Renal cortical epithelial cell (primary cell): ENCODE measurements around the gene ZBTB20. TPM values are rescaled to one million over a fixed set of nuclear protein-coding genes. Genes with fewer than 3 reads are reported as not detected.
"Not testable (repeated sequence)": the region's sequence is repeated elsewhere in the genome, so short reads cannot be mapped to it uniquely, and the experiment has no call there.

ENCODE experiments used
- DNase-seq: peaks from one replicate; pipeline ENCODE4 v3.0.0-alpha.2; 2011; ENCODE audit warnings: low read depth
- total RNA-seq: library from RNA; depleted of rRNA; stranded (reverse); fragments of >200 nt; gene quantifications from 2 replicates; pipeline ENCODE4 v1.2.3, GENCODE V29; 2014

The ZBTB20 gene
- total RNA-seq, 1 donor from 2014 or later: 64.1 TPM

GRCh38 chr3:114716916-114717315 lies 430.2 kb downstream of the ZBTB20 start:
- peak; percentile 56 for DNase-seq

- no peak for DNase-seq
Measured at GRCh38 chr3:114716126-114716525, 431.0 kb downstream of the ZBTB20 start.

DNA sequence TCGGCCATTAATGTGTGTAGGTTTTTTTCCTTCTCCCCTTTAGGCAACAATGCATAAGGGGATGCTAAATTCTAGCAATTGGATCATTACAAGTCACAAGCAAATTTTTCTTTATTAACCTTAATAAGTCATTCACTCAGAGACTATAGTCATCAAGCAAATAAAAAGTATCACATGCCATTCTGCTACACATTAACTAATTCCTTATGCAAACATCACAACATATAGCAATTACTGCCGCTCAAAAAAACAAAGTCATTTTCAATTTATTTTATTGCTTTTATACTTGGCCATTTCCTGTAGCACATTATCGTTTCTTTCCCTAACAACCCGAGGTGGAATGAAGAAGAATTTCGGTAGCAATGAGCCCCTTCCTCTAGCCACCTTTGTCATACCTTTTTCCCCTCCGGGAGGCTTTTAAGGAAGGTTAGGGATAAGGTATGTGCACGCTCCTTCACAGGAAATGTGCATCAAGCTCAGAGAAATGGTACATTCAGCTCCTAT lies 432.1 kb downstream of the ZBTB20 start:
- DNase-seq: peak; percentile 62

DNA sequence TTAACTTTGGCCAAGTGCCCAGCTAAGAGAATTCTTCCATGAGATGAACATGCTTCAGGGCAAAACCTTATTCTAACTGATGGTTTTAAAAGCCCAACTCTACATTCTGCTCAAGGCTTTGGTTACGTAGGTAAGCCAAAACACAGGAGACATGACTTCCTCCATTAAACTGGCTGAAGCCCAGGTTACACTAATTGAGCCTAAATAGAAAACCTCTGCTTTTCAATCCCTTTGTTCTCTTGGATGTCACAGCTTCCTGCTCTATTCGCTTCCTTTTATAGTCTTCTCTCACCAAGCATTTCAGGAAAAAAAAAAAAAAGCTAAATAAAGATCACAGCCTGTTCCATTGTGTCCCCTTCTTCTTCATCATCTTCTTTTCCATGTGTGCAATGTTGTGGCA lies 432.9 kb downstream of the ZBTB20 start:
- DNase-seq: no peak

DNA sequence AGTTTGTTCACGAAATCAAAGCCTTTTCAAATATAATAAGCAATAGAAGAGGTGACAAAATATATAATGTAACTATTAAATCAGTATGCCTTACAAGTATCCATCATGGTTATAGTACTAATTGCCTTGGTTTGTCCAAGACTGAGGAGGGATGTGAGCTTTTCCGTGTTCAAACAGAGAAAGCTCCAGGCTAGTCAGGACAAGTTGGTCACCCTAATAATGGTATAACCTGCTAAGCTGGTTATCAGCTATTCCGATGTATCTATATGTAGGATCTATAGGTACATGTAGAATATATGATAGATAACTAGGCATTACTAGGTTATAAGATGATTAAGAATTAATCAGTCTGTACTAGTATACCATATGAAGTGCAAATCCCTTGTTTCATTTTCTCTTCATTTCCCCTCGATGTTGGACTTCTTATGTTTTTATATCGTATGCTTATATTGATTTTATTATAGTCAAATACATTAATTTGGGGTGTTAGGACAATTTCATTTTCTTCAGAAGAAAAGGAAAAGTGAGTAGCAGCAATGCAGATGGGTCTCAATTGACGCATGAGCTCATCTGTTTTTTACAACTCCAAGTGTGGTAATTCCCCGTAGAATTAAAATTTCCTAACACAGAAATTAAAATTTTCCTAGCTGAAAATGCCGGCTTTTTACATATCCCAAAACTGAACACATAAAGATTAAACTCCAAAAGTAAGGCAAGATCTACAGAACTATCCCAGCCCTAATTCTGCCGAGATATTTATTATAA lies 434.2 kb downstream of the ZBTB20 start:
- no peak for DNase-seq

GRCh38 chr3:114711321-114711886 lies 435.7 kb downstream of the ZBTB20 start:
- DNase-seq: peak; percentile 84

GRCh38 chr3:114709102-114709501 lies 438.0 kb downstream of the ZBTB20 start:
- peak; percentile 91 for DNase-seq

GRCh38 chr3:114707252-114707860 lies 439.7 kb downstream of the ZBTB20 start:
- DNase-seq: no peak

GRCh38 chr3:114706591-114707232 lies 440.4 kb downstream of the ZBTB20 start:
- peak; percentile 81 for DNase-seq

- DNase-seq: no peak
Measured at GRCh38 chr3:114700637-114701234, 446.4 kb downstream of the ZBTB20 start.

DNA sequence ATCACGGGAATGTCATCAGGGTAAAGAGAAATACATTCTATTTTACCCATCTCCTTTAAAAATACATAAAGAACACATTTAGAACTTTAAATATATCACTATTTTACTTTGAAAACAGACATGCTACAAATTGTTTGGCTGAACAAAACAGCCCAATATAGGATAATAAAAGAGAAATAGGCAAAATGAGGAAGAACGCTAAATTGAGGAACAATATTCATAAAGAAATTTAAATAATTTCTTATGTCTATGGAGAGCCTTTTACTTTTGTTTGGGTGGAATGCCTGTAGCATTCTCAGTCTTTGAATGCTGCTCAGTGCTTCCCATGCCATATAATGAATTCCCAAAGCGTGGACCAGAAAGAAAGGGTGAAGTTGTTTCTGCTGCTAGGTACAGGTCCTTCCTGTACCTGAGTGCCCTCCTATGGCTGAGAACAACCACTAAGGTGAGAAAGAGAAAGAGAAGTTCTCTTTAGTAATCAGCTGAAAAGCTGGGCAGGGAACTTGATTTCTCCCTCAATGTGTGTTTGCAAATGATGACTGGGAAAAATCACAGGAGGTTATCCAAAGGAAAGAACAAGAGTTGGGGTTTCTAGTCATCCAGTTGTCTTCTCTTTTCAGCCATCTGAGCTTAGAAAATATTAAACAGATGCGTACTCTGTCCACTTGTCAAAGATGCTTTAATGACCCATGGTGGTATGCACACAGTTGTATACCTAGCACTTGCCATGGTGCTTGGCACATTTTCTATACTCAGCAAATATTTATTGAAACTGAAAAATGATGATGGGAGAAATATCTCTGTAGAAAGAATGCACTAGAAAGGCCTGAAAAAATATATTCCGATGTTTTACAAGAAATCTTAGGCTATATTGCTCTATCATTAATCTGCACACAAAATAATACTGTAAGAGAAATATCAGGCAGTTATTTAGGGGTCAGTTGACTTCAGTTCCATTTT lies 448.7 kb downstream of the ZBTB20 start:
- no peak for DNase-seq

GRCh38 chr3:114697401-114697800 lies 449.7 kb downstream of the ZBTB20 start:
- DNase-seq: no peak

- DNase-seq: no peak
Measured at GRCh38 chr3:114694251-114694650, 452.8 kb downstream of the ZBTB20 start.

DNA sequence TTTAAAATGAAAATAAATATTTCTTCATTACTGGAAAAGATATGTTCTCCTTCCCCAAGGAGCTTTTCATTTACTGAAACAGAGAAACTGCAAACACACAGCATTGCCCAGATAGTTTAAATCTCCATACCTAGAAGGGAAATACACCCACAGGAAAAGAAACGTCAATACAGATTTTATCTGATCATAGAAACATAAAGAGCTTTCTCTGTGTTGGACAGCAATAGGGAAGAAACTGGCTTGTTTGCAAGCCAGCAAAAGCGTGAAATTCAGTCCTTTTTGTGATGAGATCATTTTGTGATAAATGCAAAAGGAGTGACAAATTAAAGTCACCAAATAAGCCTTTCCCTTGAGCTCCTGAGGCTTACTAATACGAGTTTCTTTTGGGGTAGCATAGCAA lies 455.2 kb downstream of the ZBTB20 start:
- DNase-seq: no peak

- no peak for DNase-seq
Measured at GRCh38 chr3:114690911-114691310, 456.2 kb downstream of the ZBTB20 start.

- DNase-seq: no peak
Measured at GRCh38 chr3:114687151-114687550, 459.9 kb downstream of the ZBTB20 start.

DNA sequence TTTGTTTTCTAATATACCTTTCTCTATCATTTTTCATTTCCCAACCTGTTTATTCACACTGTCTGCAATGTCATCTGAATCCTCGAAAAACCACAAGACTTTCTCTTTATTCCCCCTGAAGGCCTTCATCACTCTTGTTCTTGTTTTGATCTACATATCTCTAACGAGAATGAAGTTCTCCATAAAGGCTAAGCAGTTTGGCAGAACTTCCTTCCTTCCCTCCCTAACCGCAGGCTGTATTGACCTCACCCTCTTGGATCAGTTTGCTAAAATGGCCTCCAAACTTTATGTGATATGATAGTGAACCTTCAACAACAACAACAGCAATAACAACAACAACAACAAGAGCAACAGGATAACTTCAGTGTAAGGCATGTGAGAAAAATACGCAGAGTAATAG lies 460.5 kb downstream of the ZBTB20 start:
- DNase-seq: no peak

GRCh38 chr3:114685161-114685560 lies 461.9 kb downstream of the ZBTB20 start:
- DNase-seq: peak; percentile 26

DNA sequence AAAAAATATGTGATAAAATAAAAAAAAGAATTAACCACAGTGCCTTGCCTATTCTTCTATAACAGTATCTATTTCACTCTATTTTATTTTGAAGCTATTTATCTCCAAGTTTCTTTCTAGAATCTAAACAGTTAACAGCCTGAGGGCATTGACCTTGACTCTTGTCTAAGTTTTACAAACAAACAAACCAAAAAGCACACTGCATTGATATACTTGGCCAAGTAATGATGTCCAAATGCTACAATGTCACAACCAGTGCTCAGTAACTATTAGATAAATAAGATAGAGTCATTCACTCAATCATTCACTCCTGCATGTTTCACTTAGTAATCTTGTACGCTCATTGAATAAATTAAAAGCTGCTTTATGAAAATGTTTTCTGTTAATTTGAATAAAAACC lies 466.8 kb downstream of the ZBTB20 start:
- no peak for DNase-seq

DNA sequence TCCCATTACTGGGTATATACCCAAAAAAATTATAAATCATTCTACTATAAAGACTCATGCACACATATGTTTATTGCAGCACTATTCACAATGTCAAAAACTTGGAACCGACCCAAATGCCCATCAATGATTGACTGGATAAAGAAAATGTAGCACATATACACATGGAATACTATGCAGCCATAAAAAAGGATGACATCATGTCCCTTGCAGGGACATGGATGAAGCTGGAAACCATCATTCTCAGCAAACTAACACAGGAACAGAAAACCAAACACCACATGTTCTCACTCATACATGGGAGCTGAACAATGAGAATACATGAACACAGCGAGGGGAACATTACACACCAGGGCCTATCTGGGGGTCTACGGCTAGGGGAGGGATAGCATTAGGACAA lies 467.3 kb downstream of the ZBTB20 start:
- not testable (repeated sequence) for DNase-seq

DNA sequence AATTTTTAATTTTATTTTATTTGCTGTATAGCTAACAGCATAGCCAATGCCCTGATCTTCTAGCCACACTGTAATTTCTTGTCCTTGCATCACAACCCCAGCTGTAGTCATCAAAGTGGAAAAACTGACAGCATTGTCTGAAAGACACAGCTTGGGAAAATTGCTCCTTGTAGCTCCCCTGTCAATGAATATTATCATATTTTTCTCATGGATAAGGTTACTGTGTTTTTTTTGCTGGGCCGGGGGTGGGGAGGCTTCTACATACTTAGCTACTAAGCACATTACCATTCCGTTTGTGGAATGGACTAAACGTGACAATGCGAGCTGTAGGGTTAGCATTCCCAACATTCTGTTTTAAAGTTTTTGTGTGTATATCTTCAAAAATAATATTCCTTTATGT lies 472.0 kb downstream of the ZBTB20 start:
- no peak for DNase-seq
